Trophoblast cell (in vitro differentiated cells and primary cell): Measurements from ENCODE around the gene GRM8.

Experiments used
- DNase-seq, 2 donors: peaks; one replicate each; pipeline ENCODE4 v3.0.0-alpha.2; 2016
- H2AFZ ChIP-seq: 2 replicates; pipeline ENCODE4 v1.6.1; 2013; ENCODE audit warnings: low read length, moderate library complexity, mild to moderate bottlenecking; ENCODE audit not compliant: insufficient read depth, poor library complexity
- H2AK5ac ChIP-seq: 2 replicates; pipeline ENCODE4 v1.6.1; 2013; ENCODE audit warnings: mild to moderate bottlenecking, low read length
- H2BK120ac ChIP-seq: 2 replicates; pipeline ENCODE4 v1.6.1; 2013; ENCODE audit warnings: low read length, mild to moderate bottlenecking, moderate library complexity; ENCODE audit not compliant: insufficient read depth, poor library complexity
- H2BK12ac ChIP-seq: 2 replicates; pipeline ENCODE4 v1.6.1; 2013; ENCODE audit warnings: mild to moderate bottlenecking, low read length, moderate library complexity
- H2BK5ac ChIP-seq: 2 replicates; pipeline ENCODE4 v1.6.1; 2013; ENCODE audit warnings: low read length, low read depth, moderate library complexity, mild to moderate bottlenecking; ENCODE audit not compliant: poor library complexity
- H3K14ac ChIP-seq: 2 replicates; pipeline ENCODE4 v1.6.1; 2013; ENCODE audit warnings: mild to moderate bottlenecking, low read length
- H3K18ac ChIP-seq: 2 replicates; pipeline ENCODE4 v1.6.1; 2013; ENCODE audit warnings: mild to moderate bottlenecking, low read length
- H3K23ac ChIP-seq: 2 replicates; pipeline ENCODE4 v1.6.1; 2013; ENCODE audit warnings: low read length
- H3K27ac ChIP-seq: 2 replicates; pipeline ENCODE4 v1.5.1; 2013; ENCODE audit warnings: low read depth, mild to moderate bottlenecking, inconsistent platforms, low read length, moderate library complexity
- H3K27me3 ChIP-seq: 2 replicates; pipeline ENCODE4 v1.6.1; 2013; ENCODE audit warnings: inconsistent platforms, mild to moderate bottlenecking, low read length, moderate library complexity; ENCODE audit not compliant: insufficient read depth
- H3K36me3 ChIP-seq, 2 experiments: 1 replicate in 1 of 2; 2 replicates in 1 of 2; pipeline ENCODE4 v1.6.1; 2013; ENCODE audit warnings: low read length in 2 of 2, mild to moderate bottlenecking in 2 of 2, moderate library complexity in 1 of 2; ENCODE audit not compliant: insufficient read depth in 2 of 2, control insufficient read depth in 1 of 2
- H3K4ac ChIP-seq: 2 replicates; pipeline ENCODE4 v1.6.1; 2013; ENCODE audit warnings: low read depth, mild to moderate bottlenecking, low read length, moderate library complexity
- H3K4me1 ChIP-seq, 2 experiments: 1 replicate in 1 of 2; 2 replicates in 1 of 2; pipeline ENCODE4 v1.6.1; 2013; ENCODE audit warnings: low read length in 2 of 2, mild to moderate bottlenecking in 2 of 2, moderate library complexity in 1 of 2; ENCODE audit not compliant: insufficient read depth in 2 of 2, control insufficient read depth in 1 of 2
- H3K4me2 ChIP-seq: 2 replicates; pipeline ENCODE4 v1.6.1; 2013; ENCODE audit warnings: inconsistent platforms, mild to moderate bottlenecking, low read length, moderate library complexity
- H3K4me3 ChIP-seq: 2 replicates; pipeline ENCODE4 v1.5.1; 2013; ENCODE audit warnings: mild to moderate bottlenecking, low read depth, low read length, inconsistent platforms
- H3K79me1 ChIP-seq: one replicate; pipeline ENCODE4 v1.6.1; 2013; ENCODE audit warnings: low read length
- H3K79me2 ChIP-seq: 2 replicates; pipeline ENCODE4 v1.6.1; 2013; ENCODE audit warnings: low read length, mild to moderate bottlenecking; ENCODE audit not compliant: control insufficient read depth, insufficient read depth, poor library complexity
- H3K9ac ChIP-seq: 2 replicates; pipeline ENCODE4 v1.6.1; 2013; ENCODE audit warnings: mild to moderate bottlenecking, low read length
- H3K9me3 ChIP-seq: 2 replicates; pipeline ENCODE4 v1.6.1; 2013; ENCODE audit warnings: low read depth, mild to moderate bottlenecking, control low read depth, inconsistent platforms, low read length; ENCODE audit not compliant: insufficient read depth
- H4K12ac ChIP-seq: 2 replicates; pipeline ENCODE4 v1.6.1; 2013; ENCODE audit warnings: low read depth, mild to moderate bottlenecking, low read length, moderate library complexity
- H4K8ac ChIP-seq: 2 replicates; pipeline ENCODE4 v1.6.1; 2013; ENCODE audit warnings: low read depth, mild to moderate bottlenecking, low read length, moderate library complexity
- H4K91ac ChIP-seq: one replicate; pipeline ENCODE4 v1.6.1; 2013; ENCODE audit warnings: low read depth, mild to moderate bottlenecking, low read length, moderate library complexity
- WGBS: extraction: QIAGEN DNeasy Blood & Tissue Kit; methylation state at CpG from one replicate; pipeline ENCODE4 v1.1.7; 2013; ENCODE audit warnings: missing lambda C conversion rate; ENCODE audit not compliant: insufficient read length, insufficient coverage; ENCODE audit errors: extremely low coverage; 5-methylcytosine and 5-hydroxymethylcytosine counted together

GRM8 gene

GRCh38 chr7:126529833-126530232 is 722.9 kb downstream of the GRM8 start:
- Histone ChIP-seq H3K23ac (no peak overlapping the region), H2AFZ (no peak overlapping the region), H4K8ac (no peak overlapping the region), H3K4me2 (no peak overlapping the region), H3K18ac (no peak overlapping the region), H3K79me1 (no peaks in the 10 kb centered on the region), H3K79me2 (no peaks in the 10 kb centered on the region), H3K27me3 (no peaks in the 10 kb centered on the region), H2BK5ac (no peak overlapping the region), H4K12ac (no peak overlapping the region), H3K4ac (no peak overlapping the region), H3K27ac (no peak overlapping the region), H3K9ac (no peak overlapping the region), H3K4me1 (no peaks in the 10 kb centered on the region), H3K4me3 (no peak overlapping the region), H2BK12ac (no peak overlapping the region), H2AK5ac (no peak overlapping the region), H3K14ac (no peak overlapping the region), H2BK120ac (no peak overlapping the region), H3K9me3 (no peaks in the 10 kb centered on the region), H4K91ac (no peak overlapping the region), H3K36me3 (no peaks in the 10 kb centered on the region)
- no peak for DNase-seq

- Histone ChIP-seq H3K27me3 (no peaks in the 10 kb centered on the region), H3K36me3 (no peaks in the 10 kb centered on the region), H3K9me3 (no peaks in the 10 kb centered on the region), H3K9ac (no peak overlapping the region), H2AK5ac (no peak overlapping the region), H4K8ac (no peak overlapping the region), H4K91ac (no peak overlapping the region), H3K79me1 (no peaks in the 10 kb centered on the region), H2BK5ac (no peak overlapping the region), H3K4ac (no peak overlapping the region), H3K4me2 (no peak overlapping the region), H4K12ac (no peak overlapping the region), H3K4me3 (no peak overlapping the region), H3K27ac (no peak overlapping the region), H3K14ac (no peak overlapping the region), H3K79me2 (no peaks in the 10 kb centered on the region), H3K18ac (no peak overlapping the region), H3K4me1 (no peaks in the 10 kb centered on the region), H2AFZ (no peak overlapping the region), H2BK120ac (no peak overlapping the region), H3K23ac (no peak overlapping the region), H2BK12ac (no peak overlapping the region)
- no peak for DNase-seq
- no CpG with 5 or more reads among the region's 3 CpGs for WGBS
Observed at GRCh38 chr7:126529254-126529653, 723.5 kb downstream of the GRM8 start.

GRCh38 chr7:126525906-126526305 is 726.8 kb downstream of the GRM8 start:
- Histone ChIP-seq H2BK5ac (no peak overlapping the region), H3K23ac (no peak overlapping the region), H2BK12ac (no peak overlapping the region), H4K91ac (no peak overlapping the region), H3K9me3 (no peaks in the 10 kb centered on the region), H3K27ac (no peak overlapping the region), H2AK5ac (no peak overlapping the region), H3K4me1 (no peaks in the 10 kb centered on the region), H3K18ac (no peak overlapping the region), H4K8ac (no peak overlapping the region), H3K36me3 (no peaks in the 10 kb centered on the region), H3K4ac (no peak overlapping the region), H3K27me3 (no peaks in the 10 kb centered on the region), H3K79me2 (no peaks in the 10 kb centered on the region), H3K4me2 (no peak overlapping the region), H3K14ac (no peak overlapping the region), H4K12ac (no peak overlapping the region), H2AFZ (no peak overlapping the region), H3K9ac (no peak overlapping the region), H3K4me3 (no peak overlapping the region), H2BK120ac (no peak overlapping the region), H3K79me1 (no peaks in the 10 kb centered on the region)
- DNase-seq = no peak
- no CpG with 5 or more reads among the region's 2 CpGs for WGBS

- Histone ChIP-seq H3K18ac (no peak overlapping the region), H2AK5ac (no peak overlapping the region), H2BK120ac (no peak overlapping the region), H2AFZ (no peak overlapping the region), H3K36me3 (no peaks in the 10 kb centered on the region), H2BK12ac (no peak overlapping the region), H4K12ac (no peak overlapping the region), H3K27ac (no peak overlapping the region), H3K4ac (no peak overlapping the region), H4K8ac (no peak overlapping the region), H2BK5ac (no peak overlapping the region), H3K79me2 (no peaks in the 10 kb centered on the region), H4K91ac (no peak overlapping the region), H3K79me1 (no peaks in the 10 kb centered on the region), H3K27me3 (no peaks in the 10 kb centered on the region), H3K9me3 (no peaks in the 10 kb centered on the region), H3K14ac (no peak overlapping the region), H3K4me3 (no peak overlapping the region), H3K9ac (no peak overlapping the region), H3K4me1 (no peaks in the 10 kb centered on the region), H3K23ac (no peak overlapping the region), H3K4me2 (no peak overlapping the region)
- no CpG with 5 or more reads among the region's 1 CpG for WGBS
- no peak for DNase-seq
Observed at GRCh38 chr7:126524967-126525366, 727.8 kb downstream of the GRM8 start.
